Activated gamma-delta T cell (primary cell): ENCODE data around the gene CMSS1.

ENCODE experiments used
- DNase-seq: peaks from one replicate; lab custom pipeline; 2025; lab: John Stamatoyannopoulos, UW

Gene CMSS1

DNA sequence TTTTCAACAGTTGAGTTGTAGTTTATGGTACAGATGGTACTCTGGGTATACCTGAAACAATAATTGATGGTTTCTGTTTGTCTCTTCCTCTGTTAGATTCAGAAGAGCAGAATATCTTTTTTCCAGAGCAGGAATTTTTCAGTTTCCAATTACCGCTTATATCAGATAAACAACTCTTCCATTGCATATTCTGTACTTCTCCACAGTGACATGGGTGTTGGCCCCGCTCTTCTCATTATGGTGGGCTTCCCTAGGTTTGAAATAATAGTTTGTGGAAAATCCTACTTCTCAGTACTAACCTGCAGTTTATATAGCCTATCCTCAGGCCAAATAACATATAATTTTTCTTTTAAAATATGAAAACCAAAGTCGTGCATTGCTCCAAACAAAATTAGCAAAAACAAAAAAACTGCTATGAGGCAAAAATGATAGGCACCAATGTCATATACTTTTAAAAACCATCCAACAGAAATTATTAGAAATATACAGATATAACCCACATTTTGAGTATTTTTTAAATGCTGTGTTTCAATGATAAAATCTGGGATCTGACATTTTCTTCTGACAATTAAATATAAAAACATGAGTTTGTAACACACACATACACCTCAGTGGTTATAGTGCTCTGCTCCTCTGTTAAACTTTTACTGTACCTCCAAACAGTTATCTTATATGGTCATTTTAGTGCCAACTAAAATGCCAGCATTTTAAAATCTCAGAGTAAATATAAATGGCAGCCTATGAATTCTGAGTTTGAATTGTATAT is 56.8 kb downstream of the CMSS1 start:
- DNase-seq, result no peak

DNA sequence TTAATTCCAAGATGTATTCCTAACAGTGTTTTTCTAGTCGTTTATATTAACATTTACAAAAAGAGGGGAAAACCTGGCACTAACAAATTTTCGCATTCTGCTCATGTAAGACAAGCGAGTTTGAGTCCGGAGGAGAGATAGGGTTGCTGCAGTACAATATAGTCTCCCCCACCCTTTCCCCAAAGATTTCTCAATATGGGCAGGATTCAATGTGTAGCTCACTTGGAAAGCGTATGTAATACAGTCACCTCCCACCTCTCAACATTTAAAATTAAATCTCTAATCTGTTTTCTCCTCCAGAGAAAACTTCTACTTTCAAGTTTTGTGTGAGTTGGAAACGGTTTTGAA is 57.9 kb downstream of the CMSS1 start:
- no peak for DNase-seq

DNA sequence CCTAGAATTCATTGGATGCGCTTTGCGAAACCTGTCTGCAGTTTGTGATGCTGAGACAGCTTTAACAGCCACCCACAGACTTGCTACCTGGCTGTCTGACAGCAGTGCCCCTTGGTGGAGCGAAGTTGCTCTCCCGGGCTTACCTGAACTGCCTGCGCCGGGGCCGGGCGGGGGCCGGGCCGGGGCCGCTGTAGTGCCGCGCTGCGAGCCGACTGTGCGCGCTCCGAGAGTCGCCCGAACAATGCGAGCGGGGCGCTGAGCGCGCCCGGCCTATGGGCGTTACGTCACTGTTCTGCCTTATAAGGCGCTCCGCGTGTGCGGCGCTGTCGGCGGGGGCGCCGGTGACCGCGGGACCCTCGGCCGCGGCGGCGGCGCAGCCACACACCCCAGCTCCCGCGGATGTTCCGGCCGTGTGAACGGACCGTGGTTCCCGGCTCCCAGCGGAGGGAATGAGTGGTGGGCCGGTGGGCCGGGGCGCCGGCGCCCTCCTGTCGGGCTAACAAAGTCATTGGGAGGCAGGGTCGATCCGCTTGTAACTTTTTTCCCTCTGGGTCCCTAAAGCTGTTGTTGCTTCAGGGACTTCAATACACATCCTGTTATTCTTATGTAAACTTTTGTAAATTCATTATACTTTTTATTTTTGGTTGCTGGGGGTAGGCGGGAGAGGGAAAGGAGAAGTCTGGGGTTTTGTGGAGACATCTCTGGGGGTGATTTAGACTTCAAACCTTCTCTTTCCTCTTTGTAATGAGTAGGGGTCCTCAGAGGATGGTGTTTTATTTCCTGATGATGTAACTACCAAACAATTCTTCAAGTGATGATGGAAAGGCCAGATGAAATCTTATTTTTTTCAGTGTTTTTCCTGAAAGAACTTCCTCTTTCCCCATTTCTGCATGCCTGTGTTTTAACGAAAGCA is 58.5 kb downstream of the CMSS1 start:
- peak; percentile 51 for DNase-seq

DNA sequence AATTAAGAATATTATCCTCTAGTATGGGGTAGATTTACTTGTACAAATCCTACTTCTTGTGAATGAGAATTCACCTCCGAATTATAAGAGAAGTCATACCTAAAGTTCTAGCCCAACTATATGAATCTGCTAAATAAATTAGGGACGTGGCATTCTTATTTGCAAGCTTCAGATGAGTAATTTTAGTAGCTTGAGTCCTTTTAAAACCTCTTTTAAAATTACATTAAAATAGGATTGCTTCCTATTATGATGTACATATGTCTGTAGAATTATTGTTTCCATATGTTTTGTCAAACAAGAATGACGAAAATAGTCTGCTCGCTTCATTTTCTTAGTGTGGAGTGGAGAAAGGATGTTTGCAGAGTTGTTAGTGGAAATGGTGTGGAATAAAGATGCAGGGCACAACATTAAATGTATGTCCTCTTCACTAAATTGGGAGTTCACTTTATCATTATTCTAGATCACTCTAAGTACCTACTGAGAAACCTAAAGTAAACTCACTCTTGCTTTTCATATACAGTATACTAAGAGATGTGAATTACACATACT is 59.4 kb downstream of the CMSS1 start:
- DNase-seq, result no peak

DNA sequence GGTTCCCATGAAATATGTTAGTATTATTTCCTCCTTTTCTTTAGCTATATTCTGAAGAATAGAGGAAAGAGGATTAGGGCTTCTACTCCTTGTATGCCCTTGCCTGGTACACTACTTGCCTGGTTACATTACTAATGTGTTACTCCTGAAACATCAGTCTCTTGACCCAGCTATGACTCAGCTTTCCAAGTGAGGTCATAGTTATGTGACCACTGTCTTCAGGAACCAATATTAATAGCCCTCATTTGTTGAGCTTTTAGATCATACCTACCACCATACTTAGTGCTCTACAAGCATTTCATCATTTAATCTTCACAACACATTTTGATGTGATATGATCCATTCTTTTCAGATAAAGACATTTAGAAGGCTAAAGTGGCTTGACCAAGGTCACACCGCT is 60.3 kb downstream of the CMSS1 start:
- no peak for DNase-seq

DNA sequence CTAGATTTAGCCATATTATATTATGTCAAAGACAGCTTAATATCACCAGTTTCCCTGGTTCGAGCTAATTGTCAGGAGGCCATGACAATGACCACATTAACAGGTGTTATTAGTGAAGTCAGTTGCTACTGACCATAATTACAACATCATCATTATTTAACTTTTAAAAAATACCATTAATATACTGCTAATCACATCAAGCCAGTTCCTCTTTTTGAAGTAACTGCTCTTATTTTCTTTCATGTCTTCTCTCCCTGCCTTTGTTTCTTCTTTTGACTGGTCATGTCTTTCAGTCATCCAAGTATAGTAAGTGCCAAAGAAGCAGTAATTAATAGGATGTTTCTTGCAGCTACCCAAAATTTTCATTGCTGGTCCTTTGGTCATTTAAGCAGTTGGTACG is 61.6 kb downstream of the CMSS1 start:
- DNase-seq, result no peak

DNA sequence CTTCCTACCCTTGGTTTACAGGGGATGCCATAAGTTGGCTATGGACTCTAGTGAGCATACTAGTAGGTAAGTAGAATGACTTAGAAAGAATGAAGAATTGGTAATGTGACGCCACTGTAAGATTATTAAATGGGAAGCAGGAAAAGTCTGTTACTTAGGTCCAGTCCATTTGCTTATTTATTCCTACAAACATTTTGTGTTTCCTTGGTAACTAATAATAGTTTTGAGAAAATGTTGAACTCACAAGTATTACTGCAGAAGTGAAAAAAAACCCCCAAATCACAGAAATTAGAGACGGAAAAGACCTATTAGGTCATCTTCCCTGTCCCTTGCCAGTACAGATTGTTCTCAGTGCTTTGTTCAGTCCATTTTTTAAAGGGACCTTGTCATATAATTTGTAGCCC is 63.5 kb downstream of the CMSS1 start:
- no peak for DNase-seq

DNA sequence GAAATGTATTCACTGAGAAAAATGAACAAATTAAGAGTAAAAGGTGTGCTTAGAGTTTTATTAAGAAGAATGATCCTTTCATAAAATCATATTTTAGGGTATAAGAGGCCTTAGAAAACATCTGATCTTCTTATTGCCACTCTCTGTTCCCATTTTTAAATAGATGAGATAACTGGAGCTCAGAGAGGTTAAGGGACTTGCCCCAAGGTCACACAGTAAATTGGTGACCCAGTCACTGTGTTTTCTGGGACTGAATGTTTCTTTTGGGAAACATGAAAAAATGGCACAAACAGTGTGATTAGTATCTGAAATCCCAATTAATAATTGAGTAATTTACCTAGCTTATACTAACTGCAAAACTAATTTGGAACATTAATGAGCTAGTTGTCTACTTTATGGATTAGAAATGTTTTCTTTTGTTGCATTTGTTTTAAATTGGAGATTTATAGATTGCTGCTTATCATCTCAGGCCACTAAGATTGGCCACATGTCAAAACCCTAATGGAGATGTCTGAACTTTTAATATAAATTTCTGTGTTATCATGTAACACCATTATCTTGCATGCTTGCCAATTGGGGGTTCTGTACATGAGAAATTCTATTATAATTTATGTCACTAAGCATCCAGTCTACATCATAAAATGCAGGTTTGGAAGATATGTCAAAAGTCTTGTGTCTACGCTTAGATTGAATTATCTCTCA is 64.9 kb downstream of the CMSS1 start:
- no peak for DNase-seq

DNA sequence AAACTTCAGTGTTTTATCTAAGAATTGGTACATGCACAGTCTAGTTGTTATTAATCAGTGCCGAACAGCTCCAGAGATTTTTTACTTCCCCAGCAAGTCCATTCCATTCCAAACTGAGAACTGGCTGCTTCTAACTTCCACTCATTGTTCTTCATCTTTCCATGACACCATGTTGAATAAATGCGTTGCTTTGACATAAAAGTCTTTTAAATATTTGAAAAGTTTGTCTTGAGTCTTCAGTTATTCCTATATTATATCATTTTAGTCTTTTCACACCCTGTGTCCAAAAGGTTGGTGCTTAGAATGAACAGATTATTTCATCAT is 65.4 kb downstream of the CMSS1 start:
- no peak for DNase-seq

DNA sequence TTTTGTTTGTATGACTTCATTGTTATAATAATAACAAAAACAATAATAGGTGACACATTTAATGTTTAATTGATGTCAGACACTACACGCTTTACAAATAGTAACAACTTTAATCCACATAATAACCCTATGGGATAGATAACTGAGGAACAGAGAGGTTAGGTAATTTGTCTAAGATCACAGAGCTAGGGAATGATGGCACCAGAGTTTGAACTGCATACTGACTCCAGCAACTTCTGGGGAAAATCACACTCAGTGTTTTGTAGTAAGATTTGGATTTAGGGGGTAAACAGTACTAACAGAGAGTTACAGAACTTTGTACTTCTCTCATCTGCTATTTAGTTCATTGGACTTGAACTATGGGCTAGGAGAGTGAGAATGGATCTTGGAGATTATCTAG is 66.0 kb downstream of the CMSS1 start:
- DNase-seq, result no peak

DNA sequence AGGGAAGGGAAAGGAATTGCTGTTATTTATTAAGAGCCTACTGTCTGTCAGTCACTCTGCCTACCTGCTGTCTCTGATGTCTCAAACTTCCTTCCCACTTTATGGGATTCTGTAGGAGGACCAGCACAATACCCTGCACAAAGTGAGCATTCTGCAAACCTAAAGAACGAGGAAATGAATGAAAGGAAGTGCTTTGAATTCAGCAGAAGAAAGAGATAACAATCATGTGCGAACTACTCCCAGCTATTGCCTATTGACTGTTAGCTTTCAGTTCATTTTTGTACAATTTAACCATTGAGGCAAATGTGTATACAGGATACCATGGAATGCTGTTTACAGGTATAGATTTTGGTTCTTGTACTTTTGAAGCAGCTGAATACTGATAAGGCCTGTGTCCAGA is 66.8 kb downstream of the CMSS1 start:
- DNase-seq, result no peak

DNA sequence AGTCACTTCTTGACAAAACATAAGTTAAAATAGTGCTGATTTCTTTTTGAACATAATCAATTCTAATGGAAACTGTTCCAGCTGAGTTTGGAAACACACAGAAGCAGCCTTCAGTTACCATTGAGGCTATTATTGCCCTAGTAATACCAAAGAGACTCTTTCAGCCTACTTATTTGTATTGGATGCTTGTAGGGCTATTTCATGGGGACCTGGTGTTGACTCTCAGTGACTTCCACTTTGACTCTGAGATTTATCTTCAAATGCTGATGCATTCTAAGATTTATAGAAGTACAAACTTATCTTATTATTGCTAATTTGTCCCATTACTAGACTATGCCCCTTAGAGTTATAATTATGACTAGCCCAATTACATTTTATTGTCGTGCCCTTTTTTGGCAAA is 67.4 kb downstream of the CMSS1 start:
- no peak for DNase-seq

DNA sequence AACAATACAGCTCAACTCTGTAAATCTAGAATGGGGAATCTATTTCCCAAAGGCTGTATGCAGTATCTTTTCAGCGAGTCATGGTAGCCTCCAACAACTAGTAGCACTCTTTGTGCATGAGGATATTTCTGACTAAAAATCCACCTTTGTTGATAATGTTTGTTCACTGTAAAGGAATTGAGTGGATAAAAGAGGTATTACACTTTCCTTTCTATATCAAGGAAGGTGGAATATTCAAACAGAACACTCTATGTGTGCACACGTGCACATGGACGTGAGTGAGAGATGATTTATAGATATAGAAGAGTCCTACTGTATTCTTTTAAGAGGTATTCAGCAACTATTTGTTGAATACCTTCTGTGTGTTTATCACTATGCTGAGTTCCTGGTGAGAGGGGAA is 68.2 kb downstream of the CMSS1 start:
- no peak for DNase-seq

DNA sequence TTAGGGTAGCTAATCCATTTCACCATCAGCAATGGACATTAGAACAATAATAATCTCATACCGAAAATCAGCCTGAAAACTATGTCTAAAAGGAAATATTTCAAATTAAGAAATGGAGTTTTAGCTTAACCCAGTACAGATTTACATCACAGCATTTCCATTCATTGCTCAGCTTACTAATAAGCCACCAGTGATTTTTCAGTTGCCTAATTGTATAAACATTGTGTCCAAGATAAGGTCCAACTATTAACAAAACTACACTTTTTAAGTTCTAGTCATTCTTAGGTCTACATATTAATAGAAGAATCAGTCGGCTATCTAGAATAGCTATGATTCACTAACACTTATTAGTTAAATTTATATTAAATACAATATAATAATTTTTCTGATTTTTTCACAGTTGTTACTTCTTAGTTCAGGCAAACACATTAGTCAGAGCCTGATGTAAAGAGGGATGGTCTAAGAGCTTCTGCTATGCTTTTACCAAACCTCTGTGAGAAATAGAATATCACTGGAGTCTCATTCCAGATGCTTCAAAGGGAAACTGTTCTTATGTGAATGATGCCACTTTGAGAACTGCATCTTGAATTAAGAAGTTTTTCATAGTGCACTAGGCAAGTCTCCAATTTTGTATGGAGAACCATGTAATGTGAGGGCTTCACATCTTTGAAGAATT is 74.1 kb downstream of the CMSS1 start:
- no peak for DNase-seq

DNA sequence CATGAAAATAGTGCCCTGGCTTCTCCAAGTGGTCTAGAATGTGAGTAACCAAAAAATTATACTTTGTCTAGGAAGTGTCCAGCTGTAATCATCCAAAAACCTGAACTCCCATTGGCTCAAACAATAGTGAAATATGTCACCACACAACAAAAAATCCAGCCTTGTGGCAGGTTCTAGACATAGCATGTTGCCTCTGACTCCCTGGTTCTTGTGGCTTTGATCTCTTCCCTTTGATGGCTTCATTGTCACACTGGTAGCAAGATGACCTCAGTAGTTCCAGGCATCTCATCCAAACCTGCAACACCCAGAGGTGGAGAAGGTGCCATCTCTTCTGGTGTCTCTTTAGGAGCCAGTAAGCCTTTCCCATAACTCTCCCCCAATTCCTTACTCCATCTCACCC is 74.7 kb downstream of the CMSS1 start:
- DNase-seq, result no peak

DNA sequence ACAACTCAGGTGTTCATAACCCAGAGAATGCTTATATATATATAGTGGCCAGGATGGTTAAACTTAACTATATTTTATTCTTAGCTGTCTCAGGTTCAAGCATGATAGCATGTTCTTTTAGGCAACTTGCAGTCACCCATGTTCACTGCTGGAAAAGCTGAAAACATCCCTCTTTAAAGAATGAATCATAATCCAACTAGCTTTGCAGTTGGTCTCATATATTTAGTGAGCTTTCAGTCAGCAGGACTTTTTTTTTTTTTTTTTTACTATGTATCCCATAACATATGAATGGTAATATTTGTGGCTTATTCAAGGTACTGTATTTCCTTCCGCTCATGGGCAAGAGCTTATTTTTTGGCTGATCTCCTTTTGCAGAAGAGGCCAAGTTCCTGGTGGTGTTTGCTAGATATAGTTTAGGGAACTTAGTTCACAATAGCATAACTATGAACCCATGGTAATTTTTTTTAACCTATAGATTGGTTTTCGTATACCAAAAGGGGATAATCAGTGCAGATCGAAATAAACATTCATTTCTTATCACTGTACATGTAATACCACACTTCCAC is 77.6 kb downstream of the CMSS1 start:
- no peak for DNase-seq

DNA sequence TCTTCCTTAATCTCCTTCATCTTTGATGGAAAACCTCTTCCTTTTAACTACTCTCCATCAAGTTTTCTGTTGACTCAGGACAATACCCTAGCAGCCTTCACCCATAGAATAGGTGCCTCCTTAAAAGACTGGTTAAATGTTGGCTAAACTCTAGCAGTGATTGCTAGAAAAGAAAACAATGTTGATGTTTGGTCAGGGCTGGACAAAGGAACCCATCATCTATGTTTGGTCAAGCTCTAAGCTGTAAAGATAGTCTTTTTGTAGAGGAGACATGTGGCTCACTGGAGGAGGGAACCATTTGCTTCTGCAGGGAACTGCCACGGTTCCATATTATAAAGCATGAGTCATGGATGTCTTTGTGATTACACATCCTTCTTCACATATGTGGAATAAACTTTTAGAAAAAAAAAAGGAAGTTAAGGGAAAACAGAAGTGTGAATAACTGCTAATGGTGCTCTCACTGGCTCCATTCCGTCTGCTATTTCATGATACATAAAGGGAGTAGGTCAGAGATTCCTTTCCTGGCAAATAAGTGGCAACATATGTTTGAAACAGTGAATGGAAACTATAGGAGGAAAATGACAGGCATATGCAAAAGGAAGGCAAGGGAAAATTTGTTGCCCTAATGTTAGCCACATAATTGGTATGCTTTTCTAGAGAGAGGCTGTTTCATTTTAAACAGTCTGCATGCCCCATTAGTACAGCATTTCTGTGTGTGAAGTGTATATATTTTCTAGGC is 78.2 kb downstream of the CMSS1 start:
- DNase-seq, result no peak

DNA sequence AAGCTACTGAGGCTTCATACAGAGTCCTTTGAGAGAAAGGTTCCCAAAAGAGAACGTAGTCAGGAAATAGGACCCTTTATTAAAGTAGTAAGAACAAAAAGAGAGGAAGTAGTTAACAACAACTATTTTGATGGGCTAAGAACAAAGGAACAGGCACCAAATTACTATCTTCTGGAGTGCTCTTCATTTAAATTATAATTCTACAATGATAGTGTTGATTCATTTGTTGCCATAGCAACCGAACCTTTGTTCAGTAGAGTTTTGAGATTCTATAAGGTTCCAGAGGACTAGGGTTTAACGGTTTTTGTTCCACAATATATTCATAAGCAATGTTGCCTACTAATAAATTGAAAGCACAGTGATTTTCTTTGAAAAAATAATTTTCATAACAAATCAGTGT is 78.8 kb downstream of the CMSS1 start:
- no peak for DNase-seq

DNA sequence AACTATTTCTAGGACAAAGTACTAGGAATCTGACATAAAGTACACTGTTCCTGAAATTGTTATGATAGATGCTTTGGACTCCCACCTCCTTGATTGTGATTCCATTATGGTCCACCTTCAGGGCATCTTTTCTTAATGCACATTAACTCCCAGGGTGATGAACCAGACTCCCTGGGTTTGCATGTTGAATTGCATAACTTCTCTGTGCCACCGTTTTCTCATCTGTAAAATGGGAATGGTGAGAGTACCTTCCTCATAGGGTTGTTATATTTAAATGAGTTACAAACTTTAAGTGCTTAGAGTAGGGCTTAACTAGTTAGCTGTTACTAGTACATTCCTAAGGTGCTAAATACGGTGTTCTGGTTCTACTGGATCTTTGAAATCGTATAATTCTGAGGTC is 81.9 kb downstream of the CMSS1 start:
- no peak for DNase-seq

DNA sequence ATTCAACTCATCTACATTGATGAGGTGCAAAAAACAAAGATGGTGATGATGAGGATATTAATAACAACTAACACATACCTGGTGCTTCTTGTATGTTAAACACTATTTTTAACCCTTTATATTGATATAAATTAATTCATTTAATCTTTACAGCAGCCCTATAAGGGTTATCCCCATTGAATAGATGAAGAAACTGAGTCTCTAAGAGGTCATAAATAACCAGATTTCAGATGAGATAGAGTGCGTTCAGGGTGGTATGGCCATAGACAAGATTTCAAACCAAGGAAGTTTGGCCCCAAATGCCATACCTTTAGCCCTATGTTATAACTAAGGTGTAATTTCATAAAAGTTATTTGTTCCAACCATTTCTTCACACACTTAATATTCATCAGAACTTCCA is 82.6 kb downstream of the CMSS1 start:
- DNase-seq, result no peak
